ENCODE results near the gene LRRC23. TPM values are rescaled to one million over a fixed set of nuclear protein-coding genes. Genes with fewer than 3 reads are reported as not detected.

LRRC23 gene
- total and polyA plus RNA-seq, 2 donors, result 9.2 to 9.4 TPM

DNA sequence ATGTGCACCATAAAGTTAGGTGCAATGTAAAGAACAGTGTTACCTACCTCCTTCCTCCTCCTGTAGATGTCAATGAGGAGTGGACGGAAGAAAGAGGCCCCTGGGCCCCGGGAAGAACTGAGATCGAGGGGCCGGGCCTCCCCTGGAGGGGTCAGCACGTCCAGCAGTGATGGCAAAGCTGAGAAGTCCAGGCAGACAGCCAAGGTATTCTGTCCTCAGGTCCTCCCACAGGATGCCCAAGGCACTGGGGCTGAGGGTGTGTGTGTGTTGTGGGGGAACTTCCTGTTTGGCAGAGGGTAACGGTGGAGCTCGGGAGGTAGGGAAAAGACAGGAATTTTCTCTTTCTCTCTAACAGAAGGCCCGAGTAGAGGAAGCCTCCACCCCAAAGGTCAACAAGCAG is 29.5 kb downstream of the LRRC23 start:
- H3K36me3 ChIP-seq (ENCODE audit: insufficient read depth), result peaks cover 5% of the 10 kb centered on the region
- WGBS, result 40% methylated on average over 8 of the region's 8 CpGs
- H3K4me3 ChIP-seq (ENCODE audit: low read depth, low read length), result no peak overlapping the region
- H3K27ac ChIP-seq (ENCODE audit: low read depth), result peak overlapping the region; percentile 15
- H3K4me1 ChIP-seq (ENCODE audit: insufficient read depth), result no peaks in the 10 kb centered on the region
- no peak for DNase-seq (ENCODE audit: extremely low spot score)

DNA sequence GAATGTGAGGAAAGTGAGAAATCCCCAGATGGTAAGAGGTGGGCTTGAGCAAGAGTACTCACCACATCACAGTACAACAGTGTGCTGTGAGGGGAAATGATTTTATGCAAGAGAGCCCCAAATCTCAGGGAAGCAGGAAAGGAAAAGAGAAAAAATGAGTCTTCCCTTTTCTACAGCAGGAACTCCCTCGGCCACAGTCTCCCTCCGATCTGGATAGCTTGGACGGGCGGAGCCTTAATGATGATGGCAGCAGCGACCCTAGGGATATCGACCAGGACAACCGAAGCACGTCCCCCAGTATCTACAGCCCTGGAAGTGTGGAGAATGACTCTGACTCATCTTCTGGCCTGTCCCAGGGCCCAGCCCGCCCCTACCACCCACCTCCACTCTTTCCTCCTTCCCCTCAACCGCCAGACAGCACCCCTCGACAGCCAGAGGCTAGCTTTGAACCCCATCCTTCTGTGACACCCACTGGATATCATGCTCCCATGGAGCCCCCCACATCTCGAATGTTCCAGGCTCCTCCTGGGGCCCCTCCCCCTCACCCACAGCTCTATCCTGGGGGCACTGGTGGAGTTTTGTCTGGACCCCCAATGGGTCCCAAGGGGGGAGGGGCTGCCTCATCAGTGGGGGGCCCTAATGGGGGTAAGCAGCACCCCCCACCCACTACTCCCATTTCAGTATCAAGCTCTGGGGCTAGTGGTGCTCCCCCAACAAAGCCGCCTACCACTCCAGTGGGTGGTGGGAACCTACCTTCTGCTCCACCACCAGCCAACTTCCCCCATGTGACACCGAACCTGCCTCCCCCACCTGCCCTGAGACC is 31.0 kb downstream of the LRRC23 start:
- no peaks in the 10 kb centered on the region for H3K4me1 ChIP-seq (ENCODE audit: insufficient read depth)
- no peak overlapping the region for H3K27ac ChIP-seq (ENCODE audit: low read depth)
- peaks cover 5% of the 10 kb centered on the region for H3K36me3 ChIP-seq (ENCODE audit: insufficient read depth)
- WGBS, result 58% methylated on average over 14 of the region's 14 CpGs
- H3K4me3 ChIP-seq (ENCODE audit: low read depth, low read length), result no peak overlapping the region
- no peak for DNase-seq (ENCODE audit: extremely low spot score)

DNA sequence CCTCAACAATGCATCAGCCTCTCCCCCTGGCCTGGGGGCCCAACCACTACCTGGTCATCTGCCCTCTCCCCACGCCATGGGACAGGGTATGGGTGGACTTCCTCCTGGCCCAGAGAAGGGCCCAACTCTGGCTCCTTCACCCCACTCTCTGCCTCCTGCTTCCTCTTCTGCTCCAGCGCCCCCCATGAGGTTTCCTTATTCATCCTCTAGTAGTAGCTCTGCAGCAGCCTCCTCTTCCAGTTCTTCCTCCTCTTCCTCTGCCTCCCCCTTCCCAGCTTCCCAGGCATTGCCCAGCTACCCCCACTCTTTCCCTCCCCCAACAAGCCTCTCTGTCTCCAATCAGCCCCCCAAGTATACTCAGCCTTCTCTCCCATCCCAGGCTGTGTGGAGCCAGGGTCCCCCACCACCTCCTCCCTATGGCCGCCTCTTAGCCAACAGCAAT is 31.6 kb downstream of the LRRC23 start:
- no peak for DNase-seq (ENCODE audit: extremely low spot score)
- no peak overlapping the region for H3K4me3 ChIP-seq (ENCODE audit: low read depth, low read length)
- 87% methylated on average over 3 of the region's 3 CpGs for WGBS
- H3K27ac ChIP-seq (ENCODE audit: low read depth), result no peak overlapping the region
- peaks cover 5% of the 10 kb centered on the region for H3K36me3 ChIP-seq (ENCODE audit: insufficient read depth)
- no peaks in the 10 kb centered on the region for H3K4me1 ChIP-seq (ENCODE audit: insufficient read depth)

DNA sequence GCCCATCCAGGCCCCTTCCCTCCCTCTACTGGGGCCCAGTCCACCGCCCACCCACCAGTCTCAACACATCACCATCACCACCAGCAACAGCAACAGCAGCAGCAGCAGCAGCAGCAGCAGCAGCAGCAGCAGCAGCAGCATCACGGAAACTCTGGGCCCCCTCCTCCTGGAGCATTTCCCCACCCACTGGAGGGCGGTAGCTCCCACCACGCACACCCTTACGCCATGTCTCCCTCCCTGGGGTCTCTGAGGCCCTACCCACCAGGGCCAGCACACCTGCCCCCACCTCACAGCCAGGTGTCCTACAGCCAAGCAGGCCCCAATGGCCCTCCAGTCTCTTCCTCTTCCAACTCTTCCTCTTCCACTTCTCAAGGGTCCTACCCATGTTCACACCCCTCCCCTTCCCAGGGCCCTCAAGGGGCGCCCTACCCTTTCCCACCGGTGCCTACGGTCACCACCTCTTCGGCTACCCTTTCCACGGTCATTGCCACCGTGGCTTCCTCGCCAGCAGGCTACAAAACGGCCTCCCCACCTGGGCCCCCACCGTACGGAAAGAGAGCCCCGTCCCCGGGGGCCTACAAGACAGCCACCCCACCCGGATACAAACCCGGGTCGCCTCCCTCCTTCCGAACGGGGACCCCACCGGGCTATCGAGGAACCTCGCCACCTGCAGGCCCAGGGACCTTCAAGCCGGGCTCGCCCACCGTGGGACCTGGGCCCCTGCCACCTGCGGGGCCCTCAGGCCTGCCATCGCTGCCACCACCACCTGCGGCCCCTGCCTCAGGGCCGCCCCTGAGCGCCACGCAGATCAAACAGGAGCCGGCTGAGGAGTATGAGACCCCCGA is 32.2 kb downstream of the LRRC23 start:
- DNase-seq (ENCODE audit: extremely low spot score), result no peak
- peaks cover 5% of the 10 kb centered on the region for H3K36me3 ChIP-seq (ENCODE audit: insufficient read depth)
- 23% methylated on average over 36 of the region's 36 CpGs for WGBS
- peak overlapping the region; percentile 50 for H3K4me3 ChIP-seq (ENCODE audit: low read depth, low read length)
- peak overlapping the region; percentile 79 for H3K27ac ChIP-seq (ENCODE audit: low read depth)
- H3K4me1 ChIP-seq (ENCODE audit: insufficient read depth), result no peaks in the 10 kb centered on the region

- peak; percentile 89 for DNase-seq (ENCODE audit: extremely low spot score)
- WGBS, result under 1% methylated on average over 80 of the region's 80 CpGs
- Histone ChIP-seq H3K36me3 (ENCODE audit: insufficient read depth) (peaks cover 5% of the 10 kb centered on the region), H3K27ac (ENCODE audit: low read depth) (peak overlapping the region; percentile 79), H3K4me3 (ENCODE audit: low read depth, low read length) (peak overlapping the region; percentile 50), H3K4me1 (ENCODE audit: insufficient read depth) (no peaks in the 10 kb centered on the region)
These were observed 33.1 kb downstream of the LRRC23 start for GRCh38 chr12:6937481-6938352.

GRCh38 chr12:6938353-6939190 is 34.0 kb downstream of the LRRC23 start:
- Histone ChIP-seq H3K27ac (ENCODE audit: low read depth) (no peak overlapping the region), H3K4me3 (ENCODE audit: low read depth, low read length) (no peak overlapping the region), H3K36me3 (ENCODE audit: insufficient read depth) (peaks cover 5% of the 10 kb centered on the region), H3K4me1 (ENCODE audit: insufficient read depth) (no peaks in the 10 kb centered on the region)
- no peak for DNase-seq (ENCODE audit: extremely low spot score)
- 82% methylated on average over 32 of the region's 32 CpGs for WGBS

- no peak overlapping the region for H3K27ac ChIP-seq (ENCODE audit: low read depth)
- DNase-seq (ENCODE audit: extremely low spot score), result no peak
- peaks cover 5% of the 10 kb centered on the region for H3K36me3 ChIP-seq (ENCODE audit: insufficient read depth)
- H3K4me1 ChIP-seq (ENCODE audit: insufficient read depth), result no peaks in the 10 kb centered on the region
- no peak overlapping the region for H3K4me3 ChIP-seq (ENCODE audit: low read depth, low read length)
- 77% methylated on average over 2 of the region's 2 CpGs for WGBS
These were observed 34.5 kb downstream of the LRRC23 start for GRCh38 chr12:6939191-6939540.

DNA sequence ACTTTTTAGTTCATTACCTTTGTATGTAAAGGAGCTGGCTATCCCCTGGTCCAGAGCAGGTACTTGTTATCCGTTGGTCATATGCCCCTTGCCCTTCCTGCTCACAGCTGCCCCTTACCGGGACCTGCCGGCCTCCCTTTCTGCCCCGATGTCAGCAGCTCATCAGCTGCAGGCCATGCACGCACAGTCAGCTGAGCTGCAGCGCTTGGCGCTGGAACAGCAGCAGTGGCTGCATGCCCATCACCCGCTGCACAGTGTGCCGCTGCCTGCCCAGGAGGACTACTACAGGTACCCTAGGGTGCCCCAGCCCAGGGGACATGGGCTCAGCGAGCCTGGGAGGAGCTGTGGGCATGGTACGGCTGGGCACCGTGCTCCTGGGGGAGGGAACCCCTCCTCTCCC is 36.6 kb downstream of the LRRC23 start:
- no peaks in the 10 kb centered on the region for H3K36me3 ChIP-seq (ENCODE audit: insufficient read depth)
- no peak overlapping the region for H3K27ac ChIP-seq (ENCODE audit: low read depth)
- H3K4me3 ChIP-seq (ENCODE audit: low read depth, low read length), result no peak overlapping the region
- no peaks in the 10 kb centered on the region for H3K4me1 ChIP-seq (ENCODE audit: insufficient read depth)
- WGBS, result 87% methylated on average over 12 of the region's 12 CpGs
- DNase-seq (ENCODE audit: extremely low spot score), result no peak

- H3K36me3 ChIP-seq (ENCODE audit: insufficient read depth), result no peaks in the 10 kb centered on the region
- H3K27ac ChIP-seq (ENCODE audit: low read depth), result no peak overlapping the region
These were observed 37.2 kb downstream of the LRRC23 start for GRCh38 chr12:6941782-6942181.

DNA sequence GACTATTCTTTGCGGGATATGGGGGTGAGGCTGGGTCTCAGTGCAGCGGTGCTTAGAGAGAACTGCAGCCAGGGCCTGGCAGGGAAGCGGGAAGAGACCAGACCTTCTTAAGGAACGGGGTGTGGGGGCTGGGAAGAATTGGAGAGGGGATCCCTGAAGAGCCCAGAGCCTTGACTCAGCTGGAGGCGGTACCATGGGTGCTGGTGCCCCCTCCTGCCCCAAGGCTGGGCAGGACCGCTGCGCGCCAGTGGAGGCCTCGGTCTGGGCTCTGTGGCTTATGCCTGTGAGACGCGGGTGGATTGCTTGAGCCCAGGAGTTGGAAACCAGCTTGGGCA is 37.7 kb downstream of the LRRC23 start:
- 88% methylated on average over 11 of the region's 11 CpGs for WGBS
- H3K27ac ChIP-seq (ENCODE audit: low read depth), result no peak overlapping the region
- no peaks in the 10 kb centered on the region for H3K36me3 ChIP-seq (ENCODE audit: insufficient read depth)
- no peaks in the 10 kb centered on the region for H3K4me1 ChIP-seq (ENCODE audit: insufficient read depth)
- no peak overlapping the region for H3K4me3 ChIP-seq (ENCODE audit: low read depth, low read length)
- no peak for DNase-seq (ENCODE audit: extremely low spot score)

More at GRCh38 chr12:6941782-6942181, 37.2 kb downstream of the LRRC23 start:
- no peak overlapping the region for H3K4me3 ChIP-seq (ENCODE audit: low read depth, low read length)
- no peak for DNase-seq (ENCODE audit: extremely low spot score)
- H3K4me1 ChIP-seq (ENCODE audit: insufficient read depth), result no peaks in the 10 kb centered on the region
- WGBS, result 79% methylated on average over 12 of the region's 12 CpGs

DNA sequence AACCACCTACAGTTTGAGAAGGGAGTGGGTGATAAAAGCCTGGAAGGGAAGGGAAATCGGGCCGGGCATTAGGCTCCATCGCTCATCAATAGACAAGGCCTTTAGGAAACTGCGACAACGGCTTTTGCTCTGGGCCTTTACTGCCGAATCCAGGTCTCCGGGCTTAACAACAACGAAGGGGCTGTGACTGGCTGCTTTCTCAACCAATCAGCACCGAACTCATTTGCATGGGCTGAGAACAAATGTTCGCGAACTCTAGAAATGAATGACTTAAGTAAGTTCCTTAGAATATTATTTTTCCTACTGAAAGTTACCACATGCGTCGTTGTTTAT is 38.7 kb downstream of the LRRC23 start:
- under 1% methylated on average over 13 of the region's 13 CpGs for WGBS
- peak; percentile 92 for DNase-seq (ENCODE audit: extremely low spot score)
- no peaks in the 10 kb centered on the region for H3K4me1 ChIP-seq (ENCODE audit: insufficient read depth)
- H3K36me3 ChIP-seq (ENCODE audit: insufficient read depth), result no peaks in the 10 kb centered on the region
- H3K27ac ChIP-seq (ENCODE audit: low read depth), result peak overlapping the region; percentile 87
- no peak overlapping the region for H3K4me3 ChIP-seq (ENCODE audit: low read depth, low read length)

- WGBS, result under 1% methylated on average over 31 of the region's 31 CpGs
- no peaks in the 10 kb centered on the region for H3K36me3 ChIP-seq (ENCODE audit: insufficient read depth)
- peak within 1 kb of the TSS; percentile 92 for H3K27ac ChIP-seq (ENCODE audit: low read depth)
- H3K4me3 ChIP-seq (ENCODE audit: low read depth, low read length), result peak within 1 kb of the TSS; percentile 53
- H3K4me1 ChIP-seq (ENCODE audit: insufficient read depth), result no peaks in the 10 kb centered on the region
- peak; percentile 92 for DNase-seq (ENCODE audit: extremely low spot score)
These were observed 39.2 kb downstream of the LRRC23 start, which contains the start of the genes C12orf57 and RNU7-1 for GRCh38 chr12:6943722-6944380. C12orf57 (plus strand) TSS chr12:6944022; CDS start chr12:6944122, 100 bp downstream. RNU7-1 (plus strand) TSS chr12:6943816.

Data from urinary bladder (tissue), 4 donors.